Bronchial epithelial cell (primary cell): ENCODE data around the gene NLK. TPM values are rescaled to one million over a fixed set of nuclear protein-coding genes. Genes with fewer than 3 reads are reported as not detected.
"Not testable (repeated sequence)": the region's sequence is repeated elsewhere in the genome, so short reads cannot be mapped to it uniquely, and the experiment has no call there.

Source experiments
- DNase-seq: peaks from one replicate; pipeline ENCODE4 v3.0.0-alpha.2; 2010; ENCODE audit warnings: low read depth
- FAIRE-seq: peaks from 2 replicates; lab custom pipeline; 2011; peaks lifted over from hg19 to GRCh38; lab: Jason Lieb, UNC
- H3K27me3 ChIP-seq: 2 replicates; pipeline ENCODE4 v1.5.1; 2011; ENCODE audit warnings: low read length; ENCODE audit not compliant: control insufficient read depth, insufficient read depth
- H3K36me3 ChIP-seq: 2 replicates; pipeline ENCODE4 v1.5.1; 2011; ENCODE audit warnings: low read length; ENCODE audit not compliant: control insufficient read depth, insufficient read depth
- H3K4me3 ChIP-seq: 2 replicates; pipeline ENCODE4 v1.5.1; 2011; ENCODE audit warnings: mild to moderate bottlenecking, low read depth, low read length, control low read depth
- CTCF ChIP-seq: IDR thresholded peaks from 2 replicates; pipeline ENCODE4 v1.5.1; 2011; ENCODE audit warnings: mild to moderate bottlenecking, moderate library complexity, low read length, control low read depth, inconsistent platforms; ENCODE audit not compliant: insufficient read depth, severe bottlenecking
- total RNA-seq: library from RNA; depleted of rRNA; stranded (reverse); fragments of >200 nt; gene quantifications from 2 replicates; pipeline ENCODE4 v1.2.1, GENCODE V29; 2014

Gene NLK
- total RNA-seq, 1 donor from 2014 or later = 11.3 TPM

DNA sequence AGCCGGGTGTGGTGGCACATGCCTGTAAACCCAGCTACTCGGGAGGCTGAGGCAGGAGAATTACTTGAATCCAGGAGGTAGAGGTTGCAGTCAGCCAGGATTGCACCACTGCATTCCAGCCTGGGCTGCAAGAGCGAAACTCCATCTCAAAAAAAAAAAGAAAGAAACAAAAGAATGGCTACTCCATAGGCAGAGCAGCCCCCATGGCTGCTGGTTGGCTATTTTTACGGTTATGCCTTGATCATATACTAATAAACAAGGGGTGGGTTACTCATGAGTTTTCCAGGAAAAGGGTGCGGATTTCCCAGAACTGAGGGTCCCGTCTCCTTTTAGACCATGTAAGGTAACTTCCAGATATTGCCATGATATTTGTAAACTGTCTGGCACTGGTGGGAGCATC lies 200.3 kb downstream of the NLK start:
- peaks cover 4% of the 10 kb centered on the region for H3K27me3 ChIP-seq
- TF ChIP-seq CTCF = no peak
- H3K4me3 ChIP-seq = no peak overlapping the region
- FAIRE-seq = no peak
- DNase-seq = no peak
- no peaks in the 10 kb centered on the region for H3K36me3 ChIP-seq

DNA sequence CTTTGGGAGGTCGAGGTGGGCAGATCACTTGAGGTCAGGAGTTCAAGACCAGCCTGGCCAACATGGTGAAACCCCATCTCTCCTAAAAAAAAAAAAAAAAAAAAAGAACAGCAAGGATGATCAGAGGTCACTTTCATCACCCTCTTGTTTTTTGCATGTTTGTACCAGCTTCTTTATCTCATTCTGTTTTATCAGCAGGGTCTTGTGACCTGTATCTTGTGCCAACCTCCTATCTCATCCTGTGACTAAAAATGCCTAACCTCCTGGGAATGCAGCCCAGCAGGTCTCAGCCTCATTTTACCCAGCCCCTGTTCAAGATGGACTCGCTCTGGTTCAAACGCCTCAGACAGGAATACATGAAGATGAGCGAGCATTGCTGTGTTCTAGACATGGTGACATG lies 200.8 kb downstream of the NLK start:
- H3K36me3 ChIP-seq, DNase-seq, H3K4me3 ChIP-seq, H3K27me3 ChIP-seq, FAIRE-seq: not testable (repeated sequence)

GRCh38 chr17:28244446-28244845 lies 202.0 kb downstream of the NLK start:
- no peak for FAIRE-seq

More at GRCh38 chr17:28244446-28244845, 202.0 kb downstream of the NLK start:
- Histone ChIP-seq H3K36me3 (no peaks in the 10 kb centered on the region), H3K4me3 (no peak overlapping the region), H3K27me3 (peaks cover 8% of the 10 kb centered on the region)
- no peak for DNase-seq
- no peak for TF ChIP-seq CTCF

Other genes starting within 250 kb of the NLK start
- under 0.01 TPM in 1 of 2 replicates, not detected in the other for gene NOS2, start 242.1 kb upstream of the NLK start, total RNA-seq
- 1.3 and 4.1 TPM in 2 replicates for gene LYRM9, start 149.3 kb upstream of the NLK start, total RNA-seq